Measurements from ENCODE around the gene ANKRD37.
A peak's percentile ranks its signal among the peaks of the same experiment; 100 is the strongest.

Gene ANKRD37

GRCh38 chr4:185424905-185425646 is 28.4 kb downstream of the ANKRD37 start:
- DNase-seq, result peak; percentile 58

DNA sequence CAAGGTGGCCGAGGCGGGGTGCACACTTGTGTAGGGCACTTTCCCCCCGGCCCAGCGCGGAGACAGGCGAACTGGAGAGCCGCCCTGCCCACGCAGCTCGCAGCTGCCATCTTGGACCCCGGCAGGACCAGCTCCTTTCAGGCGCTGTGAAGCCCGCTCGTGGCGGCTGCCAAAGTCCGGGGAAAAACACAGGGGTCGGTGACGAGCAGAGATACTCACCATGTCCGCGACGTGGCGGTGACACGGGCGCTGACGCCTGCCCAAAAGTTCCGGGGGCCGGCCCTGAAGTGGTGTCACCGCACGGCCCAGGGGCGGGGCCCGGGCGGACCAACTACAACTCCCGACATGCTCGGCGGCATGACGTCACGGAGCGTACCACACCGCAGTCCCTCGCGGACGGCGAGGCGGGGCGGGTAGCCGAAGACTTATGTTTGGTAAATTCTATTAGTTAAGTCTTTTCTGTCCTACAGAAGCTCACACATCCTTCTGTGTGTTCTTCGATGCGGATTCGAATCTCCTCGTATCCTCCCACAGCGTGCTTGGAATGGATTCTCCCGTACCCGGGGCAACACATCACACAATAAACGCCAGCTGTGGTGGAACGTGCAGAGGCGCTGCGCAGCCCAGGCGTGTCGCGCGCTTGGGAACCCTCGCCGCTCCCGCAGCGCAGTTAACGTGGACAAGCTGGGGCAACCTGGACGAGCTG is 29.2 kb downstream of the ANKRD37 start, which contains the start of gene UFSP2:
TSS of gene UFSP2 (minus strand) at position 318 of the 706 bp plus-strand sequence. CDS start at position 222, 96 bp downstream.
- DNase-seq, result peak; percentile 99

- DNase-seq, result no peak
Observed at GRCh38 chr4:185426960-185427688, 30.5 kb downstream of the ANKRD37 start.

- DNase-seq, result no peak
Observed at GRCh38 chr4:185429660-185430059, 33.0 kb downstream of the ANKRD37 start.

- DNase-seq, result no peak
Observed at GRCh38 chr4:185435466-185435865, 38.8 kb downstream of the ANKRD37 start.

DNA sequence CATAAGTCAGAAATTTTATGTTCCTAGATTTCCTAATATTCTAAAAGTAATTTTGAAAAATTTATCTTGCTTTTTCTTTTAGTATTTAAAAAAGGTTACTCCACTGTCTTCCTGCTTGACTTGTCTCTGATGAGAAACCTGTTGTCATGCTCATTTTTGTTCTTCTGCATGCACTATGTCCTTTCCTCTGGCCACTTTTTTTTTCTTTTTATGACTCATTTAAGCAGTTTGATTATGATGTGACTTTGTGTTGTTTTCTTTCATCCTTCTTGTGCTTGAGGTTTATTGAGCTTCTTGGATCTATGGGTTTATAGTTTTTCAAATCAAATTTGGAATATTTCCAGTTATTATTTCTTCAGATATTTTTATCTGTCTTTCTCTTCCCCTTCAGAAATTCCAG is 41.2 kb downstream of the ANKRD37 start:
- no peak for DNase-seq

DNA sequence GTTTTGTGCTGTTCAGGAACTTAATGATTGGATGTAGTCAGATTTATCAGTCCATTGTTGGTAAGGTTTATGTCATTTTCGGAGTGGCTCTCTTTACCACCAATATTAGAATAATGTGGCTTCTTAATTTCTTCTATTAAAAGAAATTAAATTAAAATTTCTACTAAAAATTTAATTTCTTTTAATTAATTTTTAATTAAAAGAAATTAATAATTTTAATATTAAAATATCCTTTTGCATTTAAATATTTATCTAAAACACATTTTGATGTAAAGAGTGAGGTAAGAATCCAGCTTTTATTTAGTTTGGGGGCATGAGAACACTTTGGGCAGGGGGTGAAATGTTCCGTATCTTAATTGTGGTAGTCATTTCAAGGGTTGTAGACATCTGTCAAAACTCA is 44.8 kb downstream of the ANKRD37 start:
- no peak for DNase-seq

GRCh38 chr4:185445209-185445608 is 48.6 kb downstream of the ANKRD37 start:
- no peak for DNase-seq

Measured in activated CD8-positive, alpha-beta memory T cell treated with anti-CD3 and anti-CD28 coated beads for 24 hours (primary cell).